B cell (primary cell): ENCODE data around the gene TRAPPC2. TPM values are rescaled to one million over a fixed set of nuclear protein-coding genes. Genes with fewer than 3 reads are reported as not detected.

Source experiments
- ATAC-seq: fragments of 200-7000 bp; cut with Tn5 transposase; one replicate; pipeline ENCODE4 v1.10.0; 2021; ENCODE audit warnings: low read depth, mild to moderate bottlenecking, moderate number of reproducible peaks, moderate library complexity
- CTCF ChIA-PET: fragments of 350-600 bp; sonication (Branson Sonifier 250); formaldehyde crosslinking; loops from one replicate; lab custom pipeline; 2021; ENCODE audit warnings: antibody characterized with exemption, inconsistent platforms; lab: Charles Lee
- POLR2A ChIA-PET: fragments of 350-600 bp; sonication (Branson Sonifier 250); formaldehyde crosslinking; loops from one replicate; lab custom pipeline; 2021; ENCODE audit warnings: antibody characterized with exemption; lab: Charles Lee
- DNase-seq: peaks from one replicate; pipeline ENCODE4 v3.0.0; 2013
- H2AFZ ChIP-seq: 2 replicates; pipeline ENCODE4 v1.6.1; 2012; ENCODE audit warnings: mild to moderate bottlenecking, low read depth, low read length; ENCODE audit not compliant: insufficient read depth, poor library complexity, severe bottlenecking
- H3K27ac ChIP-seq, 2 donors: 1 replicate in 1 of 2; 2 replicates in 1 of 2; pipeline ENCODE4 v1.5.1; 2012 to 2013; ENCODE audit warnings: low read length in 2 of 2, mild to moderate bottlenecking in 2 of 2, moderate library complexity in 1 of 2
- H3K27me3 ChIP-seq, 4 experiments: fragments of 200-600 bp in 1 of 4; sonication (generic) in 1 of 4; replicated peaks in 1 of 4; 1 replicate in 2 of 4; 2 replicates in 2 of 4; pipeline versions ENCODE4 v1.6.1 to v1.7.0; 2013 to 2016; ENCODE audit warnings: low read length in 3 of 4, mild to moderate bottlenecking in 2 of 4, mixed read lengths in 1 of 4, moderate library complexity in 1 of 4; ENCODE audit not compliant: insufficient read depth in 4 of 4, control insufficient read depth in 3 of 4; ENCODE audit errors: control extremely low read depth in 1 of 4
- H3K36me3 ChIP-seq, 2 experiments: replicated peaks in 1 of 2; 1 replicate in 1 of 2; 2 replicates in 1 of 2; pipeline versions ENCODE4 v1.6.1 to v1.7.1; 2013; ENCODE audit warnings: low read length in 1 of 2; ENCODE audit not compliant: insufficient read depth in 2 of 2, control insufficient read depth in 1 of 2; ENCODE audit errors: control extremely low read depth in 1 of 2, extremely low read depth in 1 of 2
- H3K4me1 ChIP-seq, 2 donors: fragments of 200-600 bp in 1 of 2; sonication (generic) in 1 of 2; 1 replicate in 1 of 2; 2 replicates in 1 of 2; pipeline versions ENCODE4 v1.5.1 to v1.6.1; 2013 to 2017; ENCODE audit warnings: low read length in 2 of 2; ENCODE audit not compliant: control insufficient read depth in 2 of 2, insufficient read depth in 2 of 2
- H3K4me2 ChIP-seq: replicated peaks from 2 replicates; pipeline ENCODE3; 2012; ENCODE audit warnings: mild to moderate bottlenecking, low read depth, low read length; ENCODE audit not compliant: poor library complexity, severe bottlenecking
- H3K4me3 ChIP-seq, 5 experiments: fragments of 200-600 bp in 1 of 5; sonication (generic) in 1 of 5; 1 replicate in 3 of 5; 2 replicates in 2 of 5; pipeline versions ENCODE4 v1.5.1 to v1.7.0; 2011 to 2016; ENCODE audit warnings: low read length in 4 of 5, mild to moderate bottlenecking in 4 of 5, low read depth in 2 of 5, control low read depth in 1 of 5, moderate library complexity in 1 of 5; ENCODE audit not compliant: insufficient read depth in 1 of 5; ENCODE audit errors: control extremely low read depth in 1 of 5, extremely low read depth in 1 of 5
- H3K79me2 ChIP-seq: fragments of 200-600 bp; sonication (generic); one replicate; pipeline ENCODE4 v1.6.0; 2016; ENCODE audit warnings: low read length; ENCODE audit not compliant: control insufficient read depth, insufficient read depth
- H3K9ac ChIP-seq: fragments of 200-600 bp; sonication (generic); 2 replicates; pipeline ENCODE4 v1.6.1; 2017; ENCODE audit warnings: mild to moderate bottlenecking, low read length, moderate library complexity
- H3K9me3 ChIP-seq, 3 donors: one replicate each; pipeline versions ENCODE4 v1.6.1 to v1.7.1; 2013; ENCODE audit warnings: low read length in 2 of 3; ENCODE audit not compliant: control insufficient read depth in 2 of 3, insufficient read depth in 1 of 3; ENCODE audit errors: control extremely low read depth in 1 of 3
- H4K20me1 ChIP-seq: 2 replicates; pipeline ENCODE4 v1.6.0; 2012; ENCODE audit warnings: mild to moderate bottlenecking, low read length; ENCODE audit not compliant: insufficient read depth, control insufficient read depth, poor library complexity, severe bottlenecking
- H3K27ac Mint-ChIP-seq: one replicate; pipeline ENCODE4 v1.8.0; 2021; ENCODE audit warnings: mixed read lengths
- H3K27me3 Mint-ChIP-seq: one replicate; pipeline ENCODE4 v1.8.0; 2021; ENCODE audit warnings: mixed read lengths
- H3K4me1 Mint-ChIP-seq: one replicate; pipeline ENCODE4 v1.8.0; 2021; ENCODE audit warnings: mixed read lengths
- H3K4me3 Mint-ChIP-seq: one replicate; pipeline ENCODE4 v1.8.0; 2021; ENCODE audit warnings: mixed read lengths
- H3K9me3 Mint-ChIP-seq: one replicate; pipeline ENCODE4 v1.8.0; 2022; ENCODE audit warnings: mixed read lengths; ENCODE audit not compliant: insufficient read depth
- CTCF ChIP-seq: fragments of 200-600 bp; IDR thresholded peaks from one replicate; pipeline ENCODE4 v1.8.0; 2022; ENCODE audit warnings: antibody characterized with exemption, mild to moderate bottlenecking
- EZH2 ChIP-seq: IDR thresholded peaks from 2 replicates; pipeline ENCODE4 v1.6.1; 2012; ENCODE audit warnings: borderline replicate concordance, low read depth, mild to moderate bottlenecking, moderate library complexity, low read length; ENCODE audit not compliant: insufficient read depth, poor library complexity, severe bottlenecking
- WGBS: methylation state at CpG from one replicate; pipeline ENCODE4 v1.1.5; 2013; ENCODE audit warnings: missing lambda C conversion rate; ENCODE audit not compliant: insufficient coverage; 5-methylcytosine and 5-hydroxymethylcytosine counted together
- intact Hi-C: fragments of 100-400 bp; cut with micrococcal nuclease; formaldehyde crosslinking; loops from one replicate; pipeline ENCODE4 v1.10.0; 2022
- polyA plus RNA-seq: library from polyadenylated mRNA; depleted of rRNA; stranded (reverse); fragments of >200 nt; gene quantifications from 2 replicates; pipeline ENCODE4 v1.2.3, GENCODE V29; 2012
- total RNA-seq, 2 donors: library from RNA; stranded (reverse); fragments of 120-200 nt in 1 of 2; gene quantifications; 1 replicate in 1 of 2; 2 replicates in 1 of 2; pipeline versions ENCODE4 v1.2.3 to v1.2.4, GENCODE V29; 2013 to 2022

The TRAPPC2 gene
- total and polyA plus RNA-seq, 2 donors (not counting 1 experiment from before 2014, with no cell fraction given): 27.0 to 28.0 TPM

- intact Hi-C loops: no loop called here
- H3K27ac Mint-ChIP-seq: no peak overlapping the region
- H3K9me3 ChIP-seq: no peaks in the 10 kb centered on the region
- TF ChIP-seq CTCF (no peak), EZH2 (no peak)
- WGBS: no CpG with 5 or more reads among the region's 2 CpGs
- ATAC-seq (no peak), DNase-seq (no peak)
- CTCF ChIA-PET: no interaction called here
- no peaks in the 10 kb centered on the region for H3K4me1 Mint-ChIP-seq
- no peaks in the 10 kb centered on the region for H3K4me1 ChIP-seq
- H2AFZ ChIP-seq: no peak overlapping the region
- no peaks in the 10 kb centered on the region for H3K27me3 Mint-ChIP-seq
- H3K4me3 Mint-ChIP-seq: no peak overlapping the region
- no peaks in the 10 kb centered on the region for H3K27me3 ChIP-seq
- H3K79me2 ChIP-seq: no peaks in the 10 kb centered on the region
- H3K27ac ChIP-seq: no peak overlapping the region
- H3K9me3 Mint-ChIP-seq: no peaks in the 10 kb centered on the region
- H3K9ac ChIP-seq: no peak overlapping the region
- H3K4me3 ChIP-seq: no peak overlapping the region
- peaks cover 0 to 34% of the 10 kb centered on the region in 2 experiments for H3K36me3 ChIP-seq
- no peaks in the 10 kb centered on the region for H4K20me1 ChIP-seq
- POLR2A ChIA-PET: interaction anchor here (0.6 kb wide), 1 partner anchor 1003 kb away, joined by 11 read pairs; no protein-coding TSS in a partner anchor
- no peak overlapping the region for H3K4me2 ChIP-seq
Measured at GRCh38 chrX:13774696-13775095, 40.3 kb upstream of the TRAPPC2 start.

GRCh38 chrX:13770013-13770535 is 35.7 kb upstream of the TRAPPC2 start:
- Mint-ChIP-seq H3K27ac (no peak overlapping the region), H3K4me3 (no peak overlapping the region), H3K27me3 (no peaks in the 10 kb centered on the region), H3K4me1 (peaks cover 3% of the 10 kb centered on the region), H3K9me3 (no peaks in the 10 kb centered on the region)
- H3K4me1 ChIP-seq: no peaks in the 10 kb centered on the region
- DNase-seq: no peak
- H3K27me3 ChIP-seq: no peaks in the 10 kb centered on the region
- ChIA-PET CTCF (no interaction called here), POLR2A (no interaction called here)
- no peak for ATAC-seq
- H2AFZ ChIP-seq: no peak overlapping the region
- no peaks in the 10 kb centered on the region for H3K79me2 ChIP-seq
- H3K4me2 ChIP-seq: no peak overlapping the region
- no peak overlapping the region for H3K27ac ChIP-seq
- H3K36me3 ChIP-seq: peaks cover 0 to 64% of the 10 kb centered on the region in 2 experiments
- intact Hi-C loops: no loop called here
- no CpG with 5 or more reads among the region's 3 CpGs for WGBS
- H3K9me3 ChIP-seq: no peaks in the 10 kb centered on the region
- peaks cover 6% of the 10 kb centered on the region for H4K20me1 ChIP-seq
- H3K4me3 ChIP-seq: no peak overlapping the region
- H3K9ac ChIP-seq: no peak overlapping the region
- TF ChIP-seq CTCF: no peak
- TF ChIP-seq EZH2: no peak
